ENCODE measurements around the gene KSR2. TPM values are rescaled to one million over a fixed set of nuclear protein-coding genes. Genes with fewer than 3 reads are reported as not detected.
A peak's percentile ranks its signal among the peaks of the same experiment; 100 is the strongest.

The KSR2 gene
- total and polyA plus RNA-seq, 9 donors, result under 0.01 to 0.15 (median 0.08) TPM; not detected in 4

GRCh38 chr12:117583677-117584225, 385.0 kb downstream of the KSR2 start:
- no peak overlapping the region for H3K27ac ChIP-seq
- intact Hi-C loops (cut with DNase I), result no loop called here

GRCh38 chr12:117583092-117583491, 385.7 kb downstream of the KSR2 start:
- DNase-seq, result no peak
- Histone ChIP-seq H3K4me3 (no peak overlapping the region), H3K9me3 (no peaks in the 10 kb centered on the region), H3K27me3 (no peaks in the 10 kb centered on the region), H3K36me3 (no peaks in the 10 kb centered on the region), H3K27ac (no peak overlapping the region), H3K4me1 (ENCODE audit: insufficient read depth) (no peaks in the 10 kb centered on the region)
- intact Hi-C loops (cut with DNase I), result no loop called here
- no peak for TF ChIP-seq POLR2A (IDR thresholded peaks at IDR 0.05)
- no peak for TF ChIP-seq EP300 (IDR thresholded peaks at IDR 0.05)
- no peak for TF ChIP-seq CTCF (IDR thresholded peaks at IDR 0.05)
- WGBS, 3 donors, result 82 to 91% (median 83%) methylated on average over 2 of the region's 2 CpGs

More at GRCh38 chr12:117583677-117584225, 385.0 kb downstream of the KSR2 start:
- Histone ChIP-seq H3K4me3 (no peak overlapping the region), H3K4me1 (ENCODE audit: insufficient read depth) (no peaks in the 10 kb centered on the region), H3K36me3 (no peaks in the 10 kb centered on the region), H3K27me3 (no peaks in the 10 kb centered on the region), H3K9me3 (no peaks in the 10 kb centered on the region)
- DNase-seq, result no peak
- TF ChIP-seq POLR2A (IDR thresholded peaks at IDR 0.05) (no peak), CTCF (IDR thresholded peaks at IDR 0.05) (no peak), EP300 (IDR thresholded peaks at IDR 0.05) (no peak)
- 7 to 10% (median 9%) methylated on average over 12 of the region's 12 CpGs for WGBS, 3 donors

- no peak for DNase-seq
- 53 to 62% (median 55%) methylated on average over 10 of the region's 10 CpGs for WGBS, 3 donors
- intact Hi-C loops (cut with DNase I), result no loop called here
- Histone ChIP-seq H3K4me1 (ENCODE audit: insufficient read depth) (no peaks in the 10 kb centered on the region), H3K36me3 (no peaks in the 10 kb centered on the region), H3K27ac (no peak overlapping the region), H3K4me3 (no peak overlapping the region), H3K9me3 (no peaks in the 10 kb centered on the region), H3K27me3 (no peaks in the 10 kb centered on the region)
- no peak for TF ChIP-seq EP300 (IDR thresholded peaks at IDR 0.05)
- TF ChIP-seq CTCF (IDR thresholded peaks at IDR 0.05), result no peak
- no peak for TF ChIP-seq POLR2A (IDR thresholded peaks at IDR 0.05)
Measured at GRCh38 chr12:117582135-117582784, 386.5 kb downstream of the KSR2 start.

- intact Hi-C loops (cut with DNase I), result no loop called here
- 12 to 13% (median 13%) methylated on average over 8 of the region's 8 CpGs for WGBS, 3 donors
- Histone ChIP-seq H3K36me3 (no peaks in the 10 kb centered on the region), H3K9me3 (no peaks in the 10 kb centered on the region), H3K4me3 (no peak overlapping the region), H3K27ac (no peak overlapping the region), H3K27me3 (no peaks in the 10 kb centered on the region), H3K4me1 (ENCODE audit: insufficient read depth) (no peaks in the 10 kb centered on the region)
- TF ChIP-seq EP300 (IDR thresholded peaks at IDR 0.05) (no peak), POLR2A (IDR thresholded peaks at IDR 0.05) (no peak), CTCF (IDR thresholded peaks at IDR 0.05) (no peak)
- DNase-seq, result peak in 2 of 5 donors; percentile 9 to 26
Measured at GRCh38 chr12:117580718-117581062, 388.1 kb downstream of the KSR2 start.

All from ovary (tissue), 9 donors.